Stimulated activated CD8-positive, alpha-beta memory T cell treated with anti-CD3 and anti-CD28 coated beads, Interleukin-15, amount 100 ng/mL, for 4 hours (primary cell): ENCODE measurements around the gene CDH23.

Experiments
- DNase-seq, 2 donors: peaks; one replicate each; pipeline ENCODE4 v3.0.0-alpha.2; 2020; ENCODE audit warnings: low read depth in 2 of 2

The CDH23 gene

GRCh38 chr10:71515531-71516172 is 118.9 kb downstream of the CDH23 start:
- no peak for DNase-seq

- no peak for DNase-seq
Measured at GRCh38 chr10:71516890-71517289, 120.2 kb downstream of the CDH23 start.

- no peak for DNase-seq
Measured at GRCh38 chr10:71517298-71518169, 120.8 kb downstream of the CDH23 start.

GRCh38 chr10:71520042-71520441 is 123.3 kb downstream of the CDH23 start:
- DNase-seq: no peak

- no peak for DNase-seq
Measured at GRCh38 chr10:71521504-71522441, 125.1 kb downstream of the CDH23 start.

- no peak for DNase-seq
Measured at GRCh38 chr10:71522442-71523144, 125.9 kb downstream of the CDH23 start.

GRCh38 chr10:71523756-71524155 is 127.0 kb downstream of the CDH23 start:
- no peak for DNase-seq

GRCh38 chr10:71525092-71525491 is 128.4 kb downstream of the CDH23 start:
- DNase-seq: no peak

GRCh38 chr10:71525721-71526120 is 129.0 kb downstream of the CDH23 start:
- DNase-seq: no peak

GRCh38 chr10:71526653-71527052 is 129.9 kb downstream of the CDH23 start:
- no peak for DNase-seq

GRCh38 chr10:71527135-71527534 is 130.4 kb downstream of the CDH23 start:
- DNase-seq: no peak

- DNase-seq: no peak
Measured at GRCh38 chr10:71528371-71529206, 131.9 kb downstream of the CDH23 start.

GRCh38 chr10:71529207-71529827 is 132.6 kb downstream of the CDH23 start:
- DNase-seq: no peak

- DNase-seq: no peak
Measured at GRCh38 chr10:71530781-71531180, 134.1 kb downstream of the CDH23 start.

GRCh38 chr10:71531485-71532446 is 135.0 kb downstream of the CDH23 start:
- no peak for DNase-seq

GRCh38 chr10:71532878-71533277 is 136.2 kb downstream of the CDH23 start:
- DNase-seq: no peak

GRCh38 chr10:71533936-71534335 is 137.2 kb downstream of the CDH23 start:
- no peak for DNase-seq

- DNase-seq: no peak
Measured at GRCh38 chr10:71534568-71535194, 138.0 kb downstream of the CDH23 start.
